Measurements from ENCODE around the gene GTPBP2.
"Not testable (repeated sequence)": the region's sequence is repeated elsewhere in the genome, so short reads cannot be mapped to it uniquely, and the experiment has no call there.

Gene GTPBP2

GRCh38 chr6:43609402-43609801, 19.7 kb downstream of the GTPBP2 start:
- Mint-ChIP-seq H3K4me1 (peaks cover 5% of the 10 kb centered on the region), H3K36me3 (ENCODE audit: insufficient read depth) (peaks cover 38% of the 10 kb centered on the region), H3K9me3 (no peaks in the 10 kb centered on the region), H3K27me3 (no peaks in the 10 kb centered on the region), H3K4me3 (no peak overlapping the region), H3K27ac (ENCODE audit: low read depth) (no peak overlapping the region)
- no peak for ATAC-seq (replicated peaks; ENCODE audit: extremely low read depth, poor library complexity, severe bottlenecking)
- DNase-seq (ENCODE audit: low spot score in 2 of 2), result no peak

GRCh38 chr6:43608807-43609206, 20.3 kb downstream of the GTPBP2 start:
- H3K4me1 Mint-ChIP-seq, result peaks cover 5% of the 10 kb centered on the region
- no peak for DNase-seq (ENCODE audit: low spot score in 2 of 2)
- H3K36me3 Mint-ChIP-seq (ENCODE audit: insufficient read depth), result peaks cover 41% of the 10 kb centered on the region
- no peak overlapping the region for H3K27ac Mint-ChIP-seq (ENCODE audit: low read depth)
- no peaks in the 10 kb centered on the region for H3K9me3 Mint-ChIP-seq
- no peaks in the 10 kb centered on the region for H3K27me3 Mint-ChIP-seq
- ATAC-seq (replicated peaks; ENCODE audit: extremely low read depth, poor library complexity, severe bottlenecking), result no peak
- H3K4me3 Mint-ChIP-seq, result no peak overlapping the region

GRCh38 chr6:43608310-43608763, 20.7 kb downstream of the GTPBP2 start:
- no peak overlapping the region for H3K4me3 Mint-ChIP-seq
- H3K27me3 Mint-ChIP-seq, result no peaks in the 10 kb centered on the region
- no peak for ATAC-seq (replicated peaks; ENCODE audit: extremely low read depth, poor library complexity, severe bottlenecking)
- H3K9me3 Mint-ChIP-seq, result no peaks in the 10 kb centered on the region
- H3K36me3 Mint-ChIP-seq (ENCODE audit: insufficient read depth), result peaks cover 38% of the 10 kb centered on the region
- peak; percentile 24 to 42 for DNase-seq (ENCODE audit: low spot score in 2 of 2)
- H3K27ac Mint-ChIP-seq (ENCODE audit: low read depth), result peak overlapping the region; percentile 15
- H3K4me1 Mint-ChIP-seq, result peaks cover 5% of the 10 kb centered on the region

GRCh38 chr6:43606019-43606418, 23.0 kb downstream of the GTPBP2 start:
- H3K36me3 Mint-ChIP-seq (ENCODE audit: insufficient read depth), result peaks cover 49% of the 10 kb centered on the region
- DNase-seq (ENCODE audit: low spot score in 2 of 2) (no peak), ATAC-seq (replicated peaks; ENCODE audit: extremely low read depth, poor library complexity, severe bottlenecking) (no peak)
- no peak overlapping the region for H3K27ac Mint-ChIP-seq (ENCODE audit: low read depth)
- H3K4me1 Mint-ChIP-seq, result peaks cover 5% of the 10 kb centered on the region
- no peaks in the 10 kb centered on the region for H3K27me3 Mint-ChIP-seq
- H3K9me3 Mint-ChIP-seq, result no peaks in the 10 kb centered on the region
- no peak overlapping the region for H3K4me3 Mint-ChIP-seq

GRCh38 chr6:43604174-43604573, 24.9 kb downstream of the GTPBP2 start:
- ATAC-seq (replicated peaks; ENCODE audit: extremely low read depth, poor library complexity, severe bottlenecking) (no peak), DNase-seq (ENCODE audit: low spot score in 2 of 2) (no peak)
- no peaks in the 10 kb centered on the region for H3K9me3 Mint-ChIP-seq
- H3K27me3 Mint-ChIP-seq, result no peaks in the 10 kb centered on the region
- peaks cover 53% of the 10 kb centered on the region for H3K36me3 Mint-ChIP-seq (ENCODE audit: insufficient read depth)
- H3K27ac Mint-ChIP-seq (ENCODE audit: low read depth), result no peak overlapping the region
- H3K4me3 Mint-ChIP-seq, result no peak overlapping the region
- peaks cover 5% of the 10 kb centered on the region for H3K4me1 Mint-ChIP-seq

GRCh38 chr6:43600595-43600994, 28.5 kb downstream of the GTPBP2 start:
- no peaks in the 10 kb centered on the region for H3K27me3 Mint-ChIP-seq
- ATAC-seq (replicated peaks; ENCODE audit: extremely low read depth, poor library complexity, severe bottlenecking) (no peak), DNase-seq (ENCODE audit: low spot score in 2 of 2) (no peak)
- no peak overlapping the region for H3K4me3 Mint-ChIP-seq
- H3K36me3 Mint-ChIP-seq (ENCODE audit: insufficient read depth), result peaks cover 53% of the 10 kb centered on the region
- H3K4me1 Mint-ChIP-seq, result no peaks in the 10 kb centered on the region
- no peaks in the 10 kb centered on the region for H3K9me3 Mint-ChIP-seq
- H3K27ac Mint-ChIP-seq (ENCODE audit: low read depth), result no peak overlapping the region

- DNase-seq (ENCODE audit: low spot score in 2 of 2) (no peak), ATAC-seq (replicated peaks; ENCODE audit: extremely low read depth, poor library complexity, severe bottlenecking) (no peak)
- Mint-ChIP-seq H3K4me3 (no peak overlapping the region), H3K36me3 (ENCODE audit: insufficient read depth) (peaks cover 24% of the 10 kb centered on the region), H3K27ac (ENCODE audit: low read depth) (no peak overlapping the region), H3K9me3 (no peaks in the 10 kb centered on the region), H3K27me3 (no peaks in the 10 kb centered on the region), H3K4me1 (no peaks in the 10 kb centered on the region)
These were observed 35.1 kb downstream of the GTPBP2 start for GRCh38 chr6:43593938-43594337.

- not testable (repeated sequence) for DNase-seq (ENCODE audit: low spot score in 2 of 2); H3K4me1 Mint-ChIP-seq; H3K4me3 Mint-ChIP-seq; H3K27me3 Mint-ChIP-seq; ATAC-seq (replicated peaks; ENCODE audit: extremely low read depth, poor library complexity, severe bottlenecking); H3K27ac Mint-ChIP-seq (ENCODE audit: low read depth); H3K9me3 Mint-ChIP-seq
- peaks cover 23% of the 10 kb centered on the region for H3K36me3 Mint-ChIP-seq (ENCODE audit: insufficient read depth)
These were observed 39.5 kb downstream of the GTPBP2 start for GRCh38 chr6:43589564-43589963.

- peak overlapping the region; percentile 56 for H3K27ac Mint-ChIP-seq (ENCODE audit: low read depth)
- ATAC-seq (replicated peaks; ENCODE audit: extremely low read depth, poor library complexity, severe bottlenecking), result no peak
- peaks cover 30% of the 10 kb centered on the region for H3K36me3 Mint-ChIP-seq (ENCODE audit: insufficient read depth)
These were observed 40.9 kb downstream of the GTPBP2 start for GRCh38 chr6:43588194-43588593.

GRCh38 chr6:43584892-43585570, 44.0 kb downstream of the GTPBP2 start:
- no peaks in the 10 kb centered on the region for H3K27me3 Mint-ChIP-seq
- H3K9me3 Mint-ChIP-seq, result no peaks in the 10 kb centered on the region
- DNase-seq (ENCODE audit: low spot score in 2 of 2) (no peak), ATAC-seq (replicated peaks; ENCODE audit: extremely low read depth, poor library complexity, severe bottlenecking) (peak; percentile 68)
- H3K36me3 Mint-ChIP-seq (ENCODE audit: insufficient read depth), result peaks cover 36% of the 10 kb centered on the region
- H3K27ac Mint-ChIP-seq (ENCODE audit: low read depth), result peak overlapping the region; percentile 87
- peaks cover 14% of the 10 kb centered on the region for H3K4me1 Mint-ChIP-seq
- peak overlapping the region; percentile 48 for H3K4me3 Mint-ChIP-seq

More at GRCh38 chr6:43588194-43588593, 40.9 kb downstream of the GTPBP2 start:
- H3K4me3 Mint-ChIP-seq, result no peak overlapping the region
- H3K4me1 Mint-ChIP-seq, result peaks cover 14% of the 10 kb centered on the region
- no peaks in the 10 kb centered on the region for H3K27me3 Mint-ChIP-seq
- no peak for DNase-seq (ENCODE audit: low spot score in 2 of 2)
- H3K9me3 Mint-ChIP-seq, result no peaks in the 10 kb centered on the region

GRCh38 chr6:43582911-43583310, 46.2 kb downstream of the GTPBP2 start:
- ATAC-seq (replicated peaks; ENCODE audit: extremely low read depth, poor library complexity, severe bottlenecking) (no peak), DNase-seq (ENCODE audit: low spot score in 2 of 2) (no peak)
- Mint-ChIP-seq H3K36me3 (ENCODE audit: insufficient read depth) (peaks cover 28% of the 10 kb centered on the region), H3K27me3 (no peaks in the 10 kb centered on the region), H3K4me3 (no peak overlapping the region), H3K27ac (ENCODE audit: low read depth) (no peak overlapping the region), H3K9me3 (no peaks in the 10 kb centered on the region), H3K4me1 (peaks cover 20% of the 10 kb centered on the region)

GRCh38 chr6:43579171-43579570, 49.9 kb downstream of the GTPBP2 start:
- DNase-seq (ENCODE audit: low spot score in 2 of 2), result no peak
- Mint-ChIP-seq H3K9me3 (no peaks in the 10 kb centered on the region), H3K27ac (ENCODE audit: low read depth) (no peak overlapping the region), H3K4me3 (no peak overlapping the region), H3K36me3 (ENCODE audit: insufficient read depth) (peaks cover 27% of the 10 kb centered on the region), H3K4me1 (peaks cover 28% of the 10 kb centered on the region), H3K27me3 (no peaks in the 10 kb centered on the region)
- no peak for ATAC-seq (replicated peaks; ENCODE audit: extremely low read depth, poor library complexity, severe bottlenecking)

- no peaks in the 10 kb centered on the region for H3K9me3 Mint-ChIP-seq
- ATAC-seq (replicated peaks; ENCODE audit: extremely low read depth, poor library complexity, severe bottlenecking), result no peak
- H3K27ac Mint-ChIP-seq (ENCODE audit: low read depth), result no peak overlapping the region
- DNase-seq (ENCODE audit: low spot score in 2 of 2), result no peak
- H3K36me3 Mint-ChIP-seq (ENCODE audit: insufficient read depth), result peaks cover 27% of the 10 kb centered on the region
- H3K4me1 Mint-ChIP-seq, result peaks cover 28% of the 10 kb centered on the region
- H3K27me3 Mint-ChIP-seq, result no peaks in the 10 kb centered on the region
- H3K4me3 Mint-ChIP-seq, result no peak overlapping the region
These were observed 50.3 kb downstream of the GTPBP2 start for GRCh38 chr6:43578748-43579147.
